ENCODE data around the gene PNKD. TPM values are rescaled to one million over a fixed set of nuclear protein-coding genes. Genes with fewer than 3 reads are reported as not detected.

Gene PNKD
- total and polyA plus RNA-seq, 3 donors from 2014 or later = 79.3 to 90.7 (median 84.2) TPM

GRCh38 chr2:218244204-218244603, 26.1 kb upstream of the PNKD start:
- WGBS, 2 donors = 83 to 91% methylated on average over 1 of the region's 1 CpG
- intact Hi-C loops (cut with DNase I; ENCODE audit: low total_unique reads) = no loop called here
- no peak for DNase-seq
- H3K36me3 ChIP-seq (ENCODE audit: low read depth, missing control alignments) = peaks cover 3% of the 10 kb centered on the region
- H3K27me3 ChIP-seq = no peaks in the 10 kb centered on the region
- peaks cover 2% of the 10 kb centered on the region for H3K4me1 ChIP-seq
- H3K27ac ChIP-seq = no peak overlapping the region
- no peak overlapping the region for H3K4me3 ChIP-seq
- TF ChIP-seq, protein P1, sequence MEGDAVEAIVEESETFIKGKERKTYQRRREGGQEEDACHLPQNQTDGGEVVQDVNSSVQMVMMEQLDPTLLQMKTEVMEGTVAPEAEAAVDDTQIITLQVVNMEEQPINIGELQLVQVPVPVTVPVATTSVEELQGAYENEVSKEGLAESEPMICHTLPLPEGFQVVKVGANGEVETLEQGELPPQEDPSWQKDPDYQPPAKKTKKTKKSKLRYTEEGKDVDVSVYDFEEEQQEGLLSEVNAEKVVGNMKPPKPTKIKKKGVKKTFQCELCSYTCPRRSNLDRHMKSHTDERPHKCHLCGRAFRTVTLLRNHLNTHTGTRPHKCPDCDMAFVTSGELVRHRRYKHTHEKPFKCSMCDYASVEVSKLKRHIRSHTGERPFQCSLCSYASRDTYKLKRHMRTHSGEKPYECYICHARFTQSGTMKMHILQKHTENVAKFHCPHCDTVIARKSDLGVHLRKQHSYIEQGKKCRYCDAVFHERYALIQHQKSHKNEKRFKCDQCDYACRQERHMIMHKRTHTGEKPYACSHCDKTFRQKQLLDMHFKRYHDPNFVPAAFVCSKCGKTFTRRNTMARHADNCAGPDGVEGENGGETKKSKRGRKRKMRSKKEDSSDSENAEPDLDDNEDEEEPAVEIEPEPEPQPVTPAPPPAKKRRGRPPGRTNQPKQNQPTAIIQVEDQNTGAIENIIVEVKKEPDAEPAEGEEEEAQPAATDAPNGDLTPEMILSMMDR (IDR thresholded peaks at IDR 0.05) = no peak
- no peak for TF ChIP-seq POLR2A (IDR thresholded peaks at IDR 0.05)
- no peaks in the 10 kb centered on the region for H3K9me3 ChIP-seq

DNA sequence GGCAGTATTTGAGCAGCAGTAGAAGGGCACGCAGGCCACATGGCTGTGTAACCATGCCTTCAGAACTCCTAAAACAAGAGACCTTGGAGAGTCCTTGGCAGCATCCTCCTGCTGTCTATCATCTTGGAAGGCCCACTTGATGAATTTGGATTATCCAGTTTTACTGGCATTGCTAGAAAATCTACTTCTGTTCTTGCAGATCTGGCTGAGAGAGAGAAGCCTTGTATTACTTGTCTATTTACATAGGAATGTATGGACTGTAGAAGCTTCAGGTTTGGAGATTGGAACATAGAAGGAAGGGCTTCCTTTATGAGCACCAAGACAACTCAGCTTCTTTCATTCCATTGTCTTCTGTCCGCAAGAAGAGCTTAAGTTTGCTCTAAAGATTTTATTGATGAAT, 25.7 kb upstream of the PNKD start:
- no peaks in the 10 kb centered on the region for H3K9me3 ChIP-seq
- TF ChIP-seq, protein P1 (IDR thresholded peaks at IDR 0.05) = no peak
- no peak for TF ChIP-seq POLR2A (IDR thresholded peaks at IDR 0.05)
- no peak for DNase-seq
- H3K36me3 ChIP-seq (ENCODE audit: low read depth, missing control alignments) = peaks cover 3% of the 10 kb centered on the region
- no peaks in the 10 kb centered on the region for H3K27me3 ChIP-seq
- H3K4me3 ChIP-seq = no peak overlapping the region
- intact Hi-C loops (cut with DNase I; ENCODE audit: low total_unique reads) = no loop called here
- H3K27ac ChIP-seq = no peak overlapping the region
- no peaks in the 10 kb centered on the region for H3K4me1 ChIP-seq
- 94 to 96% methylated on average over 2 of the region's 2 CpGs for WGBS, 2 donors

DNA sequence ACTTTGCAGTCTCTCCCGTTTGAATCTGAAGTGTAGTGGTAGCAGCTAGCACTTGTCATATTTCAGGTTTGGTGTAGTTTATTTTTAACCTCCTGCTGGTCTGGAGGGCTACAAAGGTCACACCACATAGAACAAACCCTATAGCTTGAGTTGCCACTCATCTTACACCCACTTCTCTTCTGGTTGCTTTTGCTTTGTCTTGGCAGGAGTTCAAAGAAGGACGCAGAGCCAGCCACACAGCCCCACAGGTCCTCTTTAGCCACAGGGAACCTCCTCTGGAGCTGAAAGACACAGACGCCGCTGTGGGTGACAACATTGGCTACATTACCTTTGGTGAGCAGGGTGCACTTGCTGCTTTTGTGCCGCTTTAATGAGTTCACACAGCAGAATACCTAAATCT, 25.1 kb upstream of the PNKD start:
- H3K4me1 ChIP-seq = no peaks in the 10 kb centered on the region
- TF ChIP-seq POLR2A (IDR thresholded peaks at IDR 0.05) = no peak
- TF ChIP-seq, protein P1 (IDR thresholded peaks at IDR 0.05) = no peak
- intact Hi-C loops (cut with DNase I; ENCODE audit: low total_unique reads) = no loop called here
- no peak for DNase-seq
- no peak overlapping the region for H3K27ac ChIP-seq
- 78 to 82% methylated on average over 5 of the region's 5 CpGs for WGBS, 2 donors
- no peak overlapping the region for H3K4me3 ChIP-seq
- H3K36me3 ChIP-seq (ENCODE audit: low read depth, missing control alignments) = peaks cover 3% of the 10 kb centered on the region
- no peaks in the 10 kb centered on the region for H3K27me3 ChIP-seq
- no peaks in the 10 kb centered on the region for H3K9me3 ChIP-seq

- no peak for DNase-seq
- H3K9me3 ChIP-seq = no peaks in the 10 kb centered on the region
- intact Hi-C loops (cut with DNase I; ENCODE audit: low total_unique reads) = no loop called here
- 89 to 94% methylated on average over 13 of the region's 13 CpGs for WGBS, 2 donors
- TF ChIP-seq, protein P1 (IDR thresholded peaks at IDR 0.05) = no peak
- no peak for TF ChIP-seq POLR2A (IDR thresholded peaks at IDR 0.05)
- H3K27ac ChIP-seq = no peak overlapping the region
- H3K27me3 ChIP-seq = no peaks in the 10 kb centered on the region
- H3K36me3 ChIP-seq (ENCODE audit: low read depth, missing control alignments) = peaks cover 3% of the 10 kb centered on the region
- no peak overlapping the region for H3K4me3 ChIP-seq
- H3K4me1 ChIP-seq = no peaks in the 10 kb centered on the region
Measured at GRCh38 chr2:218249691-218250090, 20.6 kb upstream of the PNKD start.

DNA sequence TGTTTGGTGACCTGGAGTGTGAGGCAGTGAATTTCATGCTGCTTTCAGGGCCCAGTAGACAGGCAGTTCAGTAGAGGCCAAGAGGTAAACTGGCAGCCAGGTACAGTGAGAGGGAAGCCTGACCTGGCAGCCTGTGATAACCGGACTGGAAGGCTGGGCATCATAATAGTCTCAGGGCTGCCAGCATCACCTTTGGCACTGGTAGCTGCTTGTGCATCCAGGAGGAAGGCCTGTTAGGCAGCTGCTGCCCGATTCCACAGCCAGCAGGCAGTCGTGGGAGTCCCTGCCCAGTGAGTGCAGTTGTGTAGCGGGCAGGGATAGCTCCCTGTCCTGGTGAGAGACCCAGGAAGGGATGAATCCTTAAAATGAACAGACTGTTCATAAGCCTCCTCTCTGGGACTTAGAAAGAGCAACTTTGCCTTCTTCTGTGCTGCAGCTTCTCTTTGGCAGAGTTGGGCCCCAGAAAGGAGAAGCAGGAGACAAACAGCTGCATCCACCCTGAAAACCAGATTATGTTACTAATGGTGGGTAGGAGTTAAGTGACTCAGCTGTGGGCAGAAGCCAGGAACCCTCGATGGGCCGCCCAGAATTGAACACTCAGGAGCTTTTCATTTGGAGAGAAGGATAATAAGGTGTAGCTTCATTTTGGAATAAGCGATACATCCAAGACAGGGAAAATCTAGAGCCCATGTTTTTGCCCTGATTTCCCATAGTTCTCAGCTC, 17.6 kb upstream of the PNKD start:
- no peaks in the 10 kb centered on the region for H3K9me3 ChIP-seq
- peak overlapping the region in 1 of 2 donors; percentile 36 for H3K27ac ChIP-seq
- H3K27me3 ChIP-seq = no peaks in the 10 kb centered on the region
- 45 to 49% methylated on average over 6 to 7 of the region's 7 CpGs for WGBS, 2 donors
- DNase-seq = no peak
- intact Hi-C loops (cut with DNase I; ENCODE audit: low total_unique reads) = no loop called here
- H3K4me1 ChIP-seq = no peaks in the 10 kb centered on the region
- TF ChIP-seq, protein P1 (IDR thresholded peaks at IDR 0.05) = no peak
- no peak for TF ChIP-seq POLR2A (IDR thresholded peaks at IDR 0.05)
- no peak overlapping the region for H3K4me3 ChIP-seq
- H3K36me3 ChIP-seq (ENCODE audit: low read depth, missing control alignments) = peaks cover 3% of the 10 kb centered on the region
